WTC11 (cell line): ENCODE data around the gene PPP2R2C. TPM values are rescaled to one million over a fixed set of nuclear protein-coding genes. Genes with fewer than 3 reads are reported as not detected.

Experiments used
- ATAC-seq: fragments of 200-7000 bp; cut with Tn5 transposase; 2 replicates; pipeline ENCODE4 v1.10.0; 2021; ENCODE audit warnings: mild to moderate bottlenecking, moderate library complexity
- CTCF ChIA-PET: fragments of 300-600 bp; sonication (Branson Sonifier 250); formaldehyde crosslinking; loops from one replicate; lab custom pipeline; 2021; ENCODE audit warnings: antibody characterized with exemption; lab: Charles Lee
- POLR2A ChIA-PET: fragments of 350-600 bp; sonication (Branson Sonifier 250); formaldehyde crosslinking; loops from one replicate; lab custom pipeline; 2021; ENCODE audit warnings: antibody characterized with exemption; lab: Charles Lee
- DNase-seq: peaks from one replicate; pipeline ENCODE4 v3.0.0; 2021; ENCODE audit warnings: low spot score
- H3K27ac Mint-ChIP-seq: 2 replicates; pipeline ENCODE4 v1.8.0; 2021; ENCODE audit warnings: mixed read lengths
- H3K27me3 Mint-ChIP-seq: 2 replicates; pipeline ENCODE4 v1.8.0; 2021; ENCODE audit warnings: low read depth, mild to moderate bottlenecking, moderate library complexity, mixed read lengths
- H3K36me3 Mint-ChIP-seq: 2 replicates; pipeline ENCODE4 v1.8.0; 2021; ENCODE audit warnings: mixed read lengths
- H3K4me1 Mint-ChIP-seq: 2 replicates; pipeline ENCODE4 v1.8.0; 2022; ENCODE audit warnings: mixed read lengths
- H3K4me3 Mint-ChIP-seq: 2 replicates; pipeline ENCODE4 v1.8.0; 2021; ENCODE audit warnings: mild to moderate bottlenecking, moderate library complexity, mixed read lengths
- H3K9me3 Mint-ChIP-seq: 2 replicates; pipeline ENCODE4 v1.8.0; 2021; ENCODE audit warnings: mixed read lengths
- NFE2L1 ChIP-seq: sonication (generic); formaldehyde crosslinking; IDR thresholded peaks from 2 replicates; pipeline ENCODE4 v1.8.1; 2023; ENCODE audit warnings: missing genetic modification reagents
- NR1H2 ChIP-seq: sonication (generic); formaldehyde crosslinking; IDR thresholded peaks from 2 replicates; pipeline ENCODE4 v1.9.0; 2021; ENCODE audit warnings: mild to moderate bottlenecking, moderate library complexity, missing genetic modification reagents
- NR2C2 ChIP-seq: sonication (generic); formaldehyde crosslinking; IDR thresholded peaks from 2 replicates; pipeline ENCODE4 v1.8.0; 2022; ENCODE audit warnings: mild to moderate bottlenecking, missing genetic modification reagents
- RELA ChIP-seq: sonication (generic); formaldehyde crosslinking; IDR thresholded peaks from 2 replicates; pipeline ENCODE4 v1.8.1; 2022; ENCODE audit warnings: missing genetic modification reagents, mild to moderate bottlenecking, borderline replicate concordance
- SP1 ChIP-seq: sonication (generic); formaldehyde crosslinking; conservative IDR thresholded peaks from 2 replicates; pipeline ENCODE4 v1.8.1; 2022; ENCODE audit warnings: missing genetic modification reagents
- ZNF232 ChIP-seq: sonication (generic); formaldehyde crosslinking; IDR thresholded peaks from 2 replicates; pipeline ENCODE4 v1.8.0; 2022; ENCODE audit warnings: mild to moderate bottlenecking, missing genetic modification reagents
- total RNA-seq: library from RNA; stranded (reverse); gene quantifications from 3 replicates; pipeline ENCODE4 v1.2.3, GENCODE V29; 2021
- TF ChIP-seq, protein P1 (sequence below): sonication (generic); formaldehyde crosslinking; IDR thresholded peaks from 2 replicates; pipeline ENCODE4 v1.8.1; 2023; ENCODE audit warnings: mild to moderate bottlenecking, missing genetic modification reagents, borderline replicate concordance
- TF ChIP-seq, protein P2 (sequence below): sonication (generic); formaldehyde crosslinking; conservative IDR thresholded peaks from 2 replicates; pipeline ENCODE4 v1.8.1; 2023; ENCODE audit warnings: mild to moderate bottlenecking, low read depth, missing genetic modification reagents, moderate library complexity
- TF ChIP-seq, protein P3 (sequence below): sonication (generic); formaldehyde crosslinking; IDR thresholded peaks from 2 replicates; pipeline ENCODE4 v1.8.1; 2022; ENCODE audit warnings: missing genetic modification reagents, borderline replicate concordance
- TF ChIP-seq, protein P4 (sequence below): sonication (generic); formaldehyde crosslinking; IDR thresholded peaks from 2 replicates; pipeline ENCODE4 v1.8.0; 2023; ENCODE audit warnings: missing genetic modification reagents, mild to moderate bottlenecking, borderline replicate concordance
- TF ChIP-seq, protein P5 (sequence below): sonication (generic); formaldehyde crosslinking; IDR thresholded peaks from 2 replicates; pipeline ENCODE4 v1.8.0; 2023; ENCODE audit warnings: missing genetic modification reagents
- TF ChIP-seq, protein P6 (sequence below): sonication (generic); formaldehyde crosslinking; conservative IDR thresholded peaks from 2 replicates; pipeline ENCODE4 v1.8.1; 2022; ENCODE audit warnings: mild to moderate bottlenecking, missing genetic modification reagents
- TF ChIP-seq, protein P7 (sequence below): sonication (generic); formaldehyde crosslinking; IDR thresholded peaks from 2 replicates; pipeline ENCODE4 v1.8.1; 2023; ENCODE audit warnings: mild to moderate bottlenecking, missing genetic modification reagents
- TF ChIP-seq, protein P8 (sequence below): sonication (generic); formaldehyde crosslinking; IDR thresholded peaks from 2 replicates; pipeline ENCODE4 v1.8.1; 2022; ENCODE audit warnings: mild to moderate bottlenecking, missing genetic modification reagents, moderate library complexity, borderline replicate concordance

PPP2R2C gene
- total RNA-seq, 1 experiment from 2014 or later: 11.5 TPM

- TF ChIP-seq, protein P1, sequence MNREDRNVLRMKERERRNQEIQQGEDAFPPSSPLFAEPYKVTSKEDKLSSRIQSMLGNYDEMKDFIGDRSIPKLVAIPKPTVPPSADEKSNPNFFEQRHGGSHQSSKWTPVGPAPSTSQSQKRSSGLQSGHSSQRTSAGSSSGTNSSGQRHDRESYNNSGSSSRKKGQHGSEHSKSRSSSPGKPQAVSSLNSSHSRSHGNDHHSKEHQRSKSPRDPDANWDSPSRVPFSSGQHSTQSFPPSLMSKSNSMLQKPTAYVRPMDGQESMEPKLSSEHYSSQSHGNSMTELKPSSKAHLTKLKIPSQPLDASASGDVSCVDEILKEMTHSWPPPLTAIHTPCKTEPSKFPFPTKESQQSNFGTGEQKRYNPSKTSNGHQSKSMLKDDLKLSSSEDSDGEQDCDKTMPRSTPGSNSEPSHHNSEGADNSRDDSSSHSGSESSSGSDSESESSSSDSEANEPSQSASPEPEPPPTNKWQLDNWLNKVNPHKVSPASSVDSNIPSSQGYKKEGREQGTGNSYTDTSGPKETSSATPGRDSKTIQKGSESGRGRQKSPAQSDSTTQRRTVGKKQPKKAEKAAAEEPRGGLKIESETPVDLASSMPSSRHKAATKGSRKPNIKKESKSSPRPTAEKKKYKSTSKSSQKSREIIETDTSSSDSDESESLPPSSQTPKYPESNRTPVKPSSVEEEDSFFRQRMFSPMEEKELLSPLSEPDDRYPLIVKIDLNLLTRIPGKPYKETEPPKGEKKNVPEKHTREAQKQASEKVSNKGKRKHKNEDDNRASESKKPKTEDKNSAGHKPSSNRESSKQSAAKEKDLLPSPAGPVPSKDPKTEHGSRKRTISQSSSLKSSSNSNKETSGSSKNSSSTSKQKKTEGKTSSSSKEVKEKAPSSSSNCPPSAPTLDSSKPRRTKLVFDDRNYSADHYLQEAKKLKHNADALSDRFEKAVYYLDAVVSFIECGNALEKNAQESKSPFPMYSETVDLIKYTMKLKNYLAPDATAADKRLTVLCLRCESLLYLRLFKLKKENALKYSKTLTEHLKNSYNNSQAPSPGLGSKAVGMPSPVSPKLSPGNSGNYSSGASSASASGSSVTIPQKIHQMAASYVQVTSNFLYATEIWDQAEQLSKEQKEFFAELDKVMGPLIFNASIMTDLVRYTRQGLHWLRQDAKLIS (CRISPR knock-in tag): no peak
- TF ChIP-seq NR1H2: no peak
Observed at GRCh38 chr4:6520051-6520636, 47.7 kb upstream of the PPP2R2C start (continued).

DNA sequence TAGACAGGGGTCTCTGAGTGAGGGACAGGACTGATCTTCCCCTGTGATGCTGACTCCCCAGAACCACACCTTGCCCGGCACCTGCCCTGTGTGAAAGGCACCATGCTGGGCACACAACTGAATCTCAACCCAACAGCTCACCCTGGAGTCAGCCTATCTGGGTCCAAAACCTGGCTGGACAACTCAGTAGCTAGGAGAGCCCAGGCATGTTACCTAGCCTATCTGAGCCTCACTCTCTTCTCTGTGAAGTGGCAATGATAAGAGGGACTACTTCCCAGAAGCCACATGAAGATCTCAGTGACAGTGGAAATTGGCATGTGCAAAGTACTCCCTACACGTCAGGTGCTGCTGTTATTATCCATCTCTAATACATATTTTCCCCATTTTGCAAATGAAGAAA lies 44.8 kb upstream of the PPP2R2C start:
- Mint-ChIP-seq H3K4me3 (no peak overlapping the region), H3K9me3 (no peaks in the 10 kb centered on the region; the same call in 1 of the 2 replicates), H3K27me3 (no peaks in the 10 kb centered on the region), H3K27ac (no peak overlapping the region), H3K36me3 (no peaks in the 10 kb centered on the region), H3K4me1 (no peaks in the 10 kb centered on the region)
- TF ChIP-seq, protein P2, sequence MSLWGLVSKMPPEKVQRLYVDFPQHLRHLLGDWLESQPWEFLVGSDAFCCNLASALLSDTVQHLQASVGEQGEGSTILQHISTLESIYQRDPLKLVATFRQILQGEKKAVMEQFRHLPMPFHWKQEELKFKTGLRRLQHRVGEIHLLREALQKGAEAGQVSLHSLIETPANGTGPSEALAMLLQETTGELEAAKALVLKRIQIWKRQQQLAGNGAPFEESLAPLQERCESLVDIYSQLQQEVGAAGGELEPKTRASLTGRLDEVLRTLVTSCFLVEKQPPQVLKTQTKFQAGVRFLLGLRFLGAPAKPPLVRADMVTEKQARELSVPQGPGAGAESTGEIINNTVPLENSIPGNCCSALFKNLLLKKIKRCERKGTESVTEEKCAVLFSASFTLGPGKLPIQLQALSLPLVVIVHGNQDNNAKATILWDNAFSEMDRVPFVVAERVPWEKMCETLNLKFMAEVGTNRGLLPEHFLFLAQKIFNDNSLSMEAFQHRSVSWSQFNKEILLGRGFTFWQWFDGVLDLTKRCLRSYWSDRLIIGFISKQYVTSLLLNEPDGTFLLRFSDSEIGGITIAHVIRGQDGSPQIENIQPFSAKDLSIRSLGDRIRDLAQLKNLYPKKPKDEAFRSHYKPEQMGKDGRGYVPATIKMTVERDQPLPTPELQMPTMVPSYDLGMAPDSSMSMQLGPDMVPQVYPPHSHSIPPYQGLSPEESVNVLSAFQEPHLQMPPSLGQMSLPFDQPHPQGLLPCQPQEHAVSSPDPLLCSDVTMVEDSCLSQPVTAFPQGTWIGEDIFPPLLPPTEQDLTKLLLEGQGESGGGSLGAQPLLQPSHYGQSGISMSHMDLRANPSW: no peak
- no peak for ATAC-seq
- no peak for DNase-seq
- ChIA-PET POLR2A (no interaction called here), CTCF (no interaction called here)

GRCh38 chr4:6516762-6517161 lies 44.3 kb upstream of the PPP2R2C start:
- ChIA-PET POLR2A (no interaction called here), CTCF (no interaction called here)
- Mint-ChIP-seq H3K27ac (no peak overlapping the region), H3K9me3 (no peaks in the 10 kb centered on the region; the same call in 1 of the 2 replicates), H3K36me3 (no peaks in the 10 kb centered on the region), H3K27me3 (no peaks in the 10 kb centered on the region), H3K4me3 (no peak overlapping the region), H3K4me1 (no peaks in the 10 kb centered on the region)
- DNase-seq (no peak), ATAC-seq (no peak)
- TF ChIP-seq, protein P3, sequence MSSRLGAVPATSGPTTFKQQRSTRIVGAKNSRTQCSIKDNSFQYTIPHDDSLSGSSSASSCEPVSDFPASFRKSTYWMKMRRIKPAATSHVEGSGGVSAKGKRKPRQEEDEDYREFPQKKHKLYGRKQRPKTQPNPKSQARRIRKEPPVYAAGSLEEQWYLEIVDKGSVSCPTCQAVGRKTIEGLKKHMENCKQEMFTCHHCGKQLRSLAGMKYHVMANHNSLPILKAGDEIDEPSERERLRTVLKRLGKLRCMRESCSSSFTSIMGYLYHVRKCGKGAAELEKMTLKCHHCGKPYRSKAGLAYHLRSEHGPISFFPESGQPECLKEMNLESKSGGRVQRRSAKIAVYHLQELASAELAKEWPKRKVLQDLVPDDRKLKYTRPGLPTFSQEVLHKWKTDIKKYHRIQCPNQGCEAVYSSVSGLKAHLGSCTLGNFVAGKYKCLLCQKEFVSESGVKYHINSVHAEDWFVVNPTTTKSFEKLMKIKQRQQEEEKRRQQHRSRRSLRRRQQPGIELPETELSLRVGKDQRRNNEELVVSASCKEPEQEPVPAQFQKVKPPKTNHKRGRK: no peak
- TF ChIP-seq, protein P4, sequence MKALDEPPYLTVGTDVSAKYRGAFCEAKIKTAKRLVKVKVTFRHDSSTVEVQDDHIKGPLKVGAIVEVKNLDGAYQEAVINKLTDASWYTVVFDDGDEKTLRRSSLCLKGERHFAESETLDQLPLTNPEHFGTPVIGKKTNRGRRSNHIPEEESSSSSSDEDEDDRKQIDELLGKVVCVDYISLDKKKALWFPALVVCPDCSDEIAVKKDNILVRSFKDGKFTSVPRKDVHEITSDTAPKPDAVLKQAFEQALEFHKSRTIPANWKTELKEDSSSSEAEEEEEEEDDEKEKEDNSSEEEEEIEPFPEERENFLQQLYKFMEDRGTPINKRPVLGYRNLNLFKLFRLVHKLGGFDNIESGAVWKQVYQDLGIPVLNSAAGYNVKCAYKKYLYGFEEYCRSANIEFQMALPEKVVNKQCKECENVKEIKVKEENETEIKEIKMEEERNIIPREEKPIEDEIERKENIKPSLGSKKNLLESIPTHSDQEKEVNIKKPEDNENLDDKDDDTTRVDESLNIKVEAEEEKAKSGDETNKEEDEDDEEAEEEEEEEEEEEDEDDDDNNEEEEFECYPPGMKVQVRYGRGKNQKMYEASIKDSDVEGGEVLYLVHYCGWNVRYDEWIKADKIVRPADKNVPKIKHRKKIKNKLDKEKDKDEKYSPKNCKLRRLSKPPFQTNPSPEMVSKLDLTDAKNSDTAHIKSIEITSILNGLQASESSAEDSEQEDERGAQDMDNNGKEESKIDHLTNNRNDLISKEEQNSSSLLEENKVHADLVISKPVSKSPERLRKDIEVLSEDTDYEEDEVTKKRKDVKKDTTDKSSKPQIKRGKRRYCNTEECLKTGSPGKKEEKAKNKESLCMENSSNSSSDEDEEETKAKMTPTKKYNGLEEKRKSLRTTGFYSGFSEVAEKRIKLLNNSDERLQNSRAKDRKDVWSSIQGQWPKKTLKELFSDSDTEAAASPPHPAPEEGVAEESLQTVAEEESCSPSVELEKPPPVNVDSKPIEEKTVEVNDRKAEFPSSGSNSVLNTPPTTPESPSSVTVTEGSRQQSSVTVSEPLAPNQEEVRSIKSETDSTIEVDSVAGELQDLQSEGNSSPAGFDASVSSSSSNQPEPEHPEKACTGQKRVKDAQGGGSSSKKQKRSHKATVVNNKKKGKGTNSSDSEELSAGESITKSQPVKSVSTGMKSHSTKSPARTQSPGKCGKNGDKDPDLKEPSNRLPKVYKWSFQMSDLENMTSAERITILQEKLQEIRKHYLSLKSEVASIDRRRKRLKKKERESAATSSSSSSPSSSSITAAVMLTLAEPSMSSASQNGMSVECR: no peak
- TF ChIP-seq NR2C2 (CRISPR knock-in tag) (no peak), ZNF232 (CRISPR knock-in tag) (no peak), RELA (CRISPR knock-in tag) (no peak), NFE2L1 (CRISPR knock-in tag) (no peak), SP1 (CRISPR knock-in tag) (no peak)
- TF ChIP-seq, protein P5, sequence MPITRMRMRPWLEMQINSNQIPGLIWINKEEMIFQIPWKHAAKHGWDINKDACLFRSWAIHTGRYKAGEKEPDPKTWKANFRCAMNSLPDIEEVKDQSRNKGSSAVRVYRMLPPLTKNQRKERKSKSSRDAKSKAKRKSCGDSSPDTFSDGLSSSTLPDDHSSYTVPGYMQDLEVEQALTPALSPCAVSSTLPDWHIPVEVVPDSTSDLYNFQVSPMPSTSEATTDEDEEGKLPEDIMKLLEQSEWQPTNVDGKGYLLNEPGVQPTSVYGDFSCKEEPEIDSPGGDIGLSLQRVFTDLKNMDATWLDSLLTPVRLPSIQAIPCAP: no peak
- TF ChIP-seq, protein P6, sequence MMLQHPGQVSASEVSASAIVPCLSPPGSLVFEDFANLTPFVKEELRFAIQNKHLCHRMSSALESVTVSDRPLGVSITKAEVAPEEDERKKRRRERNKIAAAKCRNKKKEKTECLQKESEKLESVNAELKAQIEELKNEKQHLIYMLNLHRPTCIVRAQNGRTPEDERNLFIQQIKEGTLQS: no peak
- TF ChIP-seq, protein P7, sequence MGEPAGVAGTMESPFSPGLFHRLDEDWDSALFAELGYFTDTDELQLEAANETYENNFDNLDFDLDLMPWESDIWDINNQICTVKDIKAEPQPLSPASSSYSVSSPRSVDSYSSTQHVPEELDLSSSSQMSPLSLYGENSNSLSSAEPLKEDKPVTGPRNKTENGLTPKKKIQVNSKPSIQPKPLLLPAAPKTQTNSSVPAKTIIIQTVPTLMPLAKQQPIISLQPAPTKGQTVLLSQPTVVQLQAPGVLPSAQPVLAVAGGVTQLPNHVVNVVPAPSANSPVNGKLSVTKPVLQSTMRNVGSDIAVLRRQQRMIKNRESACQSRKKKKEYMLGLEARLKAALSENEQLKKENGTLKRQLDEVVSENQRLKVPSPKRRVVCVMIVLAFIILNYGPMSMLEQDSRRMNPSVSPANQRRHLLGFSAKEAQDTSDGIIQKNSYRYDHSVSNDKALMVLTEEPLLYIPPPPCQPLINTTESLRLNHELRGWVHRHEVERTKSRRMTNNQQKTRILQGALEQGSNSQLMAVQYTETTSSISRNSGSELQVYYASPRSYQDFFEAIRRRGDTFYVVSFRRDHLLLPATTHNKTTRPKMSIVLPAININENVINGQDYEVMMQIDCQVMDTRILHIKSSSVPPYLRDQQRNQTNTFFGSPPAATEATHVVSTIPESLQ (CRISPR knock-in tag): no peak
- TF ChIP-seq, protein P8, sequence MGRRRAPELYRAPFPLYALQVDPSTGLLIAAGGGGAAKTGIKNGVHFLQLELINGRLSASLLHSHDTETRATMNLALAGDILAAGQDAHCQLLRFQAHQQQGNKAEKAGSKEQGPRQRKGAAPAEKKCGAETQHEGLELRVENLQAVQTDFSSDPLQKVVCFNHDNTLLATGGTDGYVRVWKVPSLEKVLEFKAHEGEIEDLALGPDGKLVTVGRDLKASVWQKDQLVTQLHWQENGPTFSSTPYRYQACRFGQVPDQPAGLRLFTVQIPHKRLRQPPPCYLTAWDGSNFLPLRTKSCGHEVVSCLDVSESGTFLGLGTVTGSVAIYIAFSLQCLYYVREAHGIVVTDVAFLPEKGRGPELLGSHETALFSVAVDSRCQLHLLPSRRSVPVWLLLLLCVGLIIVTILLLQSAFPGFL: no peak
